Measurements from ENCODE around the gene TFEB.

- TF ChIP-seq, protein P1, sequence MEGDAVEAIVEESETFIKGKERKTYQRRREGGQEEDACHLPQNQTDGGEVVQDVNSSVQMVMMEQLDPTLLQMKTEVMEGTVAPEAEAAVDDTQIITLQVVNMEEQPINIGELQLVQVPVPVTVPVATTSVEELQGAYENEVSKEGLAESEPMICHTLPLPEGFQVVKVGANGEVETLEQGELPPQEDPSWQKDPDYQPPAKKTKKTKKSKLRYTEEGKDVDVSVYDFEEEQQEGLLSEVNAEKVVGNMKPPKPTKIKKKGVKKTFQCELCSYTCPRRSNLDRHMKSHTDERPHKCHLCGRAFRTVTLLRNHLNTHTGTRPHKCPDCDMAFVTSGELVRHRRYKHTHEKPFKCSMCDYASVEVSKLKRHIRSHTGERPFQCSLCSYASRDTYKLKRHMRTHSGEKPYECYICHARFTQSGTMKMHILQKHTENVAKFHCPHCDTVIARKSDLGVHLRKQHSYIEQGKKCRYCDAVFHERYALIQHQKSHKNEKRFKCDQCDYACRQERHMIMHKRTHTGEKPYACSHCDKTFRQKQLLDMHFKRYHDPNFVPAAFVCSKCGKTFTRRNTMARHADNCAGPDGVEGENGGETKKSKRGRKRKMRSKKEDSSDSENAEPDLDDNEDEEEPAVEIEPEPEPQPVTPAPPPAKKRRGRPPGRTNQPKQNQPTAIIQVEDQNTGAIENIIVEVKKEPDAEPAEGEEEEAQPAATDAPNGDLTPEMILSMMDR (IDR thresholded peaks at IDR 0.05), result no peak
- no peak for TF ChIP-seq POLR2A (IDR thresholded peaks at IDR 0.05)
These were observed 79.3 kb downstream of the TFEB start for GRCh38 chr6:41656002-41656691.
